HG02870 (cell line): Measurements from ENCODE around the gene SYT5.
"Not testable (repeated sequence)": the region's sequence is repeated elsewhere in the genome, so short reads cannot be mapped to it uniquely, and the experiment has no call there.

Experiments used
- ATAC-seq: cut with Tn5 transposase; IDR thresholded peaks from one replicate; pipeline ENCODE4 v1.9.1; 2021; ENCODE audit warnings: mild to moderate bottlenecking, moderate library complexity; ENCODE audit not compliant: unreplicated experiment

SYT5 gene

GRCh38 chr19:55172318-55172717, 7.8 kb downstream of the SYT5 start:
- not testable (repeated sequence) for ATAC-seq

DNA sequence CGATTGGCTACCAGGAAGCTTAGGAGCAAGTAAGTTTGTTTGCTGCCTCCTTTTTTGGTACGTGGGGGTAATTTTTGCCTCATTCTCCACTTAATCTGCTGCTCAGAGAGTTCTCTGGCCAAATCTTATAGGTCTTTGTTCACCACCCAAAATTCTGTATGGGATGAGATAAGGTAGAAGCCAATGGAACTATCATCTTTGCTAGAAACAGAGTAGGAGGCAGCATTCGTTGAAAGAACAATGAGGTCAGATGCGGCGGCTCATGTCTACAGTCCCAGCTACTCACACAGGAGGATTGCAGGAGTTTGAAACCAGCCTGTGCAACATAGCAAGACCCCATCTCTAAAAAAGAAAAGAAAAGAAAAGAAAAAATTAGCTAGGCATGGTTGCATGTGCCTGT, 8.6 kb downstream of the SYT5 start:
- no peak for ATAC-seq

DNA sequence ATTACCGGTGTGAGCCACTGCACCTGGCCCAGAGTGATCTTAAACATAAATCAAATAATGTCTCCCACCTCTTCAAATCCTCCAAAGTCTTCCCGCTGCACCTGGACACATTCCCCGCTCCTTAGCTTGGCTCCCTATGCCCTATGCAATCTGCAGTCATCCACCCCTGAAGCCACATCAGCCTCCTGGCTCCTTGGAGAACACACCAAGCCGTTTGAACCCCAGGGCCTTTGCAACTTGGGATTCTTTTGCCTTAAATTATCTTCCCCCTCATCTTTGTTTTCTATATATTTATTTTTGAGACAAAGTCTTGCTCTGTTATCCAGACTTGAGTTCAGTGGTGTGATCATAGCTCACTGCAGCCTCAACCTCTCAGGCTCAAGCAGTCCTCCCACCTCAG, 11.0 kb downstream of the SYT5 start:
- ATAC-seq, result no peak

DNA sequence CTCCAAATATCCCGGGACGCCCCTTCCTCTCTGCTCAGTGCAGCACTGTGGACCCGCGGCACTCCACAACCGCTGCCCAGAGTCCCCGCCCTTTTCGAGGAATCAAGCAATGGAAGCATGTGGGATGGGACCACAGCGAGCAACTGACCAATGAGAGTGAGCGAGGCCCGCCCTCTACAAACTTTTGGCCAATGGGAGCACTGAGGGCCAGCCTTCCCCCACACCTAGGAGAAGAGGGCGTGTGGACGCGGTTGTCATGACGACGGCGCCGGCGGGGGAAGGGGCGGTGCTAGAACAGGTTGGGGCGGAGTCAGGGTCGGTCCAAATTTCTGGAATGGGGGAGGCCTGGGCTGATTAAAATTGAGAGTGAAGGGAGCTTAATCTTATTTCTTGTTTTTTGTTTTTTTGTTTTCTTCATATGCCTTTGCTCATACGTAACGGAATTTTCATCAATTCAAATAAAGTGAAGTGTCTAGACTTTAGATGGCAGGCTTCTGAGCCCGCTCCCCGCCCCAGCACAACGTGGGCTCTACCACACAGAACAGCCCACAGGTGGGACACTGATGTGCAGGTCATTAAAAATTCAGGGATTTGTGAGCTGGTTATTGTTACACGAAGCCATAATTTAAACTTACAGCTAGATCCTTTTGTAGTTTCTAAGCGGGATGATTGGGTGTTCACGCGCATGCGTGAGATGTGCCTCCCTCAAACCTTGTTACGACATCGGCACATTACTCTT, 13.4 kb downstream of the SYT5 start, which contains the start of gene DNAAF3:
DNAAF3 (minus strand) TSS at position 84 of the 739 bp plus-strand sequence. CDS start 200 bp downstream, outside the sequence.
- ATAC-seq, result peak; percentile 80

GRCh38 chr19:55165952-55166529, 14.0 kb downstream of the SYT5 start:
- no peak for ATAC-seq

GRCh38 chr19:55161571-55162322, 18.3 kb downstream of the SYT5 start:
- no peak for ATAC-seq

DNA sequence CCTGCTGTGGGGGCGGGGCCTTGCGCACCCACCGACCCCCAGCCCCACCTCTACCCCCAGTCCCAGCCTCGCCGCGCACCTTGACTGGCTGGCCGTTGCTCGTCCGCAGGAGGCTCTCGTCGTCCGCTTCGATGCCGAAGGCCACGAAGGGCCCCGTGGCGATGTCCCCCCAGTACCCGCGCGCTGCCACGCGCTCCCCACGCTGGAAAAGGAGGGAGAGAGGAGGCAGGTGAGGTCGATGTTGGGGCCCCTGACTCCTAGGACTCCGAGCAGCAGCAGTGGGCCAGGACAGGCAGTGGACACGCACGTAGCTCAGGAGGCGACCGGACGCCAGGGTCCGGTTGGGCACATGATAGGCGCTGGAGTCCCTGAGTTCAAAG, 19.1 kb downstream of the SYT5 start:
- no peak for ATAC-seq

GRCh38 chr19:55160128-55160985, 19.7 kb downstream of the SYT5 start:
- ATAC-seq, result no peak

GRCh38 chr19:55158848-55159749, 21.0 kb downstream of the SYT5 start:
- no peak for ATAC-seq

- ATAC-seq, result no peak
Observed at GRCh38 chr19:55158423-55158822, 21.7 kb downstream of the SYT5 start.

DNA sequence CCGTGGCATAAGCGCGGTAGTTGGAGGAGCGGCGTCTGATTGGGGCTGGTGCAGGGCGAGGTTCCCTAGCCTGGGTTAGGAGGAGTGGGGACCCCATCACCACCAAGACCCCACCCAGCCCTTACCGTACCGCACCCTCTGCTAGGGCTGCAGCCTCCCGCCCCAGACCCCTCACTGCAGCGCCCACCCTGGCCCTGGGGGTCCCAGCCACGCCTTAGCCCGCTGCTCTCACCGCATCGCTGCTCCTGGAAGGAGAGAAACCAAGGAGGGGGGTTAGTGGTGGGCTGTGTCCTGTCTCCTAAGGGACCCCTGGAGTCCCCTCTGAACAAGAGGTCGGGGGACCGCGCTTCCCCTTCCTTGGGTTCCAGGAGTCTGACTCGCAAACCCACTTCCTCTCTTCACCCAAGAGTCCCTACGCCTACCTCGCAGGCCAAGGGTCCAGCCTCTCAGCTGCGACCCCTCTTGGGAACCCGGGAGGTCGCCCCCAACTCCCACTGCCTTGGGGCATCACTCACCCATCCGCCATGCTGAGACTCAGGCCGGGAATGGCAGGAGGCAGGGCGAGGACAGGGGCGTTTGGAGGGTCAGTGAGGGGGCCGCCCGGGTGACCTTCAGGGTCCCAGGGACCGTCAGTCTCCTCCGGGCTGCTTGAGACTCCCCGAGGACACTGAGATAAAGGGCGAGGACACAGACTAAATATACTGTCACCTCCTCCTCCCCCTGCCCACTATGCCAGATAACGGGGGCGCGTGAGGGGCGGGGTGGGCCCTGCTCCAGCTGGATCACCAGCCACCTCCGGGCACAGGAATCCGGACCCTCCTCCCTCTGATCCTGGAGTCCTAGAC, 22.8 kb downstream of the SYT5 start, which contains the start of gene TNNI3:
TNNI3 (minus strand) TSS at position 669 of the 845 bp plus-strand sequence; CDS start at position 526, 143 bp downstream.
- ATAC-seq, result no peak

- ATAC-seq, result no peak
Observed at GRCh38 chr19:55156202-55157063, 23.7 kb downstream of the SYT5 start.

DNA sequence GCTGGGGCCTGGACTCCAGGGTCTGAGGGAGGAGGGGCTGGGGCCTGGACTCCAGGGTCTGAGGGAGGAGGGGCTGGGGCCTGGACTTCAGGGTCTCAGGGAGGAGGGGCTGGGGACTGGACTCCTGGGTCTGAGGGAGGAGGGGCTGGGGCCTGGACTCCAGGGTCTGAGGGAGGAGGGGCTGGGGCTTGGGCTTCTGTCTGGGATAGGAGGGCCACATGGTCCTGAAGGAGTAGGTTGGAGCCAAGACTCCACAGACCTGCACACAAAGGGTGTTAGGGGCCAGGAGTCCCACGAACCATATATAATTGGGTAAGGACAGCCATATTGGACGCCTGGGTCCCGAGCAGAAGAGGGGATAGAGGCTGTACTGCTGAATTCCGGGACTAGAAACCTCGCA, 24.3 kb downstream of the SYT5 start:
- ATAC-seq, result not testable (repeated sequence)

- no peak for ATAC-seq
Observed at GRCh38 chr19:55153652-55154264, 26.3 kb downstream of the SYT5 start.

DNA sequence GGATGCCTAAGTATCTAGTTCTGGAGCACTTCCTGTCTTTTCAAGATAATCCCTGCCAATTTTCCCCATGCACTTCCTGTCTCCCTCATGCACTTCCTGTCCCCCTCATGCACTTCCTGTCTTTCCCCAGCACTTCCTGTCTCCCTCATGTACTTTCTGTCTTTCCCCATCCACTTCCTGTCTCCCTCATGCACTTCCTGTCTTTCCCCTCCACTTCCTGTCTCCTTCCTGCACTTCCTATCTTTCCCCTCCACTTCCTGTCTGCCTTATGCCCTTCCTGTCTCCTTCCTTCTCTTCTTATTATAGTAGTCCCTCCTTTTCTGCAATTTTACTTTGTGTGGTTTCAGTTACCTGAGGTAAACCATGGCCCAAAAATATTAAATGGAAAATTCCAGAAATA, 28.1 kb downstream of the SYT5 start:
- ATAC-seq, result no peak

DNA sequence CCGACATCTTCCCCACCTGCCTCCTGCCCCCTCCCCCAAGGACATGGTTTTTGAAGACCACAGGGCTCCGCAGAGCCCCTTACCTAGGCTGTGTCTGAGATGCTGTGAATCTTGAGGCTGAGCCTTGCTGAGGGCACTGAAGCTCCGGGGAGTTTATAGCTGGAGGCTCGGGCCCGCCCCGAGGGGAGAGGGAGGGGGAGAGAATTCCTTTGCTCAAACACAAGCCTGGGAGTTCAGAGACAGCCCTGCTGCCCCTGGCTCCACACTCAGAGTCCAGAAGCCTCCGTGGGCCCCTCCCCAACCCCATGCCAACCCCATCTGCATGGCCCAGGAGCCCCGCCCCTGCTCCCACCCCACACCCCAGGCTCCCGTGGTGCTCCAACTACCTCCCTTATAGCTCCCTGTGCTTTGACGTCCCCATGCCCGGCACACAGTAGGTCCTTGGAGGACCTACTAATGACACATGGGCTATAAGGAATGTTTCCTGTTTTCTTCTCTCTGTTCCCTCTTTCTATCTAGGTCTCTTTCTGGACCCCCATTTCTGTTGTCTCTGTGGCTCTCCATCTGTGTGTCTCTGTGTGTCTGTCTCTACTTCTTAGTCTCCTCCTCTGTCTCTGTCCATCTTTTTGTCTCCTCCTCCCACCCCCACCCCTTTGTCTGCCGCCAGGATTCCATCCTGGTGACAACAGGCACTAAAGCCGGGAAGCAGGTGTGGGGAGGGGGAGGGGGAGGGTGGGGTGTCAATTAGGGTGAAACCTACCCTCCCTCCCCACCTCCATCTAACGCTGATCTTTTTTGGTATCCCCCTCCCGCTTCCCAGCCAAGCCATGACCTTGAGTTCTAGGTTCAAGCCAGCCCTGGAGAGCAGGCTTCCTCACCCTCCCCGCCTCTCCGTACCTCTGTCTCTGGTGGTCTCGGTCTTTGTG, 30.7 kb downstream of the SYT5 start, which contains the start of gene TNNT1:
TNNT1 (minus strand) TSS at position 129 of the 926 bp plus-strand sequence. CDS start 2,049 bp downstream, outside the sequence.
- no peak for ATAC-seq
